ENCODE data around the gene ZNF565. TPM values are rescaled to one million over a fixed set of nuclear protein-coding genes. Genes with fewer than 3 reads are reported as not detected.
"Not testable (repeated sequence)": the region's sequence is repeated elsewhere in the genome, so short reads cannot be mapped to it uniquely, and the experiment has no call there.

Gene ZNF565
- polyA plus RNA-seq, 1 of the 3 experiments (the other 2 are of a cell fraction), result 1.5 TPM

DNA sequence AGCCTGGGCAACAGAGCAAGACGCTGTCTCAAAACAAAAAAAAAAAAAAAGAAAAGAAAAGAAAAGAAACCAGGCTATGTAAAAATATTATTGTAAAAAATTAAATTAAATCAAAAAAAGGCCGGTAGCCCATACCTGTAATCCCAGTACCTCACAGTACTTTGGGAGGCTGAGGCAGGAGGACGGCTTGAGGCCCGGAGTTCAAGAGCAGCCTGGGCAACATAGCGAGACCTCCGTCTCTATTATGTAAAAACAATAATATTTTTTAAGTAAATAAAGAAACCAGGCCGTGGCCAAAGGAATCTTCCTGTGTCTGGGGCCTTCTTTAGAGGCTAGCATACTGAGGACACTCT, 75.4 kb downstream of the ZNF565 start (continued):
- TF ChIP-seq REST (IDR thresholded peaks at IDR 0.05; ENCODE audit: low read depth, low read length), result no peak

- H3K36me3 ChIP-seq (replicated peaks in 1 of 2; ENCODE audit: control insufficient read depth in 1 of 2, insufficient read depth in 2 of 2, low read length in 1 of 2), result peaks cover 0 to 8% of the 10 kb centered on the region in 2 experiments
- peak overlapping the region; percentile 39; the same call in 1 of the 2 replicates for H3K4me2 ChIP-seq
- peak overlapping the region; percentile 44; the same call in 1 of the 2 replicates for H2AFZ ChIP-seq (ENCODE audit: low read depth)
- peaks cover 20% of the 10 kb centered on the region for H3K79me2 ChIP-seq (ENCODE audit: insufficient read depth)
- 0 out of 2 replicates have a peak overlapping the region, but pooled peaks have one; percentile 9 for H3K9ac ChIP-seq
- peak overlapping the region; percentile 23 to 26; a peak in 3 of 4 replicates for H3K27ac ChIP-seq (ENCODE audit: low read depth in 2 of 2, low read length in 1 of 2)
- H3F3A ChIP-seq (replicated peaks; ENCODE audit: insufficient read depth), result peaks cover 19% of the 10 kb centered on the region
- TF ChIP-seq FOSL2 (IDR thresholded peaks at IDR 0.05; ENCODE audit: borderline replicate concordance, low read depth) (peak; percentile 65), RXRA (IDR thresholded peaks at IDR 0.05; ENCODE audit: borderline replicate concordance, low read depth) (peak; percentile 87; the same call in 1 of the 2 replicates), JUND (IDR thresholded peaks at IDR 0.05) (peak; percentile 45; the same call in 1 of the 2 replicates), NFIC (IDR thresholded peaks at IDR 0.05; ENCODE audit: borderline replicate concordance) (peak; percentile 68), EZH2phosphoT487 (IDR thresholded peaks at IDR 0.05; ENCODE audit: borderline replicate concordance, low read depth) (no peak), POLR2AphosphoS5 (IDR thresholded peaks at IDR 0.05; ENCODE audit: low read depth, low read length) (peak; percentile 15; the same call in 1 of the 2 replicates), ELF1 (IDR thresholded peaks at IDR 0.05) (no peak)
- peaks cover 10% of the 10 kb centered on the region for H4K20me1 ChIP-seq (ENCODE audit: insufficient read depth)
- no peaks in the 10 kb centered on the region for H3K9me2 ChIP-seq
- no peak for DNase-seq
- H3K4me1 ChIP-seq (ENCODE audit: control insufficient read depth in 1 of 2, insufficient read depth in 2 of 2, low read depth in 1 of 2, low read length in 1 of 2), result peaks cover 14% of the 10 kb centered on the region in 2 experiments; a peak in 3 of 4 replicates
- H3K4me3 ChIP-seq (ENCODE audit: low read depth in 2 of 2, low read length in 1 of 2), result no peak overlapping the region
- POLR2A ChIA-PET, result interaction anchor here (1.3 kb wide), 1 partner anchor 9 kb away, joined by 4 read pairs; no protein-coding TSS in a partner anchor
- H3K9me3 ChIP-seq, result no peaks in the 10 kb centered on the region
- CTCF ChIA-PET, result interaction anchor here (2.0 kb wide), 1 partner anchor 9 kb away, joined by 26 read pairs; no protein-coding TSS in a partner anchor
- WGBS (ENCODE audit: low lambda C conversion rate), result 61% methylated on average over 12 of the region's 12 CpGs
- H3K27me3 ChIP-seq (ENCODE audit: insufficient read depth), result no peaks in the 10 kb centered on the region
These were observed 77.3 kb downstream of the ZNF565 start for GRCh38 chr19:36136964-36137686.

DNA sequence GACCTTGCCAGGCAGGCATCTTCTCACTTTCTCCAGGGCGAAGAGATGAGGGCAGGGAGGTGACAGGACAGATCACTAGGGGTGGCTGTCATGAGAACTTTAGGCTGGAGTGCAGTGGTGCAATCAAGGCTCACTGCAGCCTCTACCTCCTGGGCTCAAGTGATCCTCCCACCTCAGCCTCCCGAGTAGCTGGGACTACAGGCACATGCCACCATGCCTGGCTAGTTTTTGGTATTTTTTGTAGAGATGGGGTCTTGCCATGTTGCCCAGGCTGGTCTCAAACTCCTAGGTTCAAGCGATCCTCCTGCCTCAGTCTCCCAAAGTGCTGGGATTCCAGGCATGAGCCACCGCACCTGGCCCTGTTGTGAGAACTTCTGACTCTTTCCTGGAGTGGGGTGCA, 79.6 kb downstream of the ZNF565 start:
- H4K20me1 ChIP-seq (ENCODE audit: insufficient read depth); H3K27me3 ChIP-seq (ENCODE audit: insufficient read depth); H3K27ac ChIP-seq (ENCODE audit: low read depth in 2 of 2, low read length in 1 of 2); CTCF ChIA-PET; POLR2A ChIA-PET; H3K4me2 ChIP-seq; H3K4me1 ChIP-seq (ENCODE audit: control insufficient read depth in 1 of 2, insufficient read depth in 2 of 2, low read depth in 1 of 2, low read length in 1 of 2); DNase-seq; H3K9me2 ChIP-seq; H3K9me3 ChIP-seq; H3K9ac ChIP-seq; H3K36me3 ChIP-seq (replicated peaks in 1 of 2; ENCODE audit: control insufficient read depth in 1 of 2, insufficient read depth in 2 of 2, low read length in 1 of 2); H3K4me3 ChIP-seq (ENCODE audit: low read depth in 2 of 2, low read length in 1 of 2); H3K79me2 ChIP-seq (ENCODE audit: insufficient read depth); H2AFZ ChIP-seq (ENCODE audit: low read depth): not testable (repeated sequence)
- H3F3A ChIP-seq (replicated peaks; ENCODE audit: insufficient read depth), result peaks cover 21% of the 10 kb centered on the region
- WGBS (ENCODE audit: low lambda C conversion rate), result 93% methylated on average over 3 of the region's 4 CpGs

Small RNAs within 50 kb of the gene (small RNA-seq; reads per million reads assigned to genes)
- 0 reads per million in 7 experiments for gene RF00019

Other genes starting within 250 kb of the ZNF565 start
- 22.5 and 25.3 TPM in 2 replicates for gene SDHAF1, start 219.5 kb downstream of the ZNF565 start, polyA plus RNA-seq (2012; rRNA removed)
- gene SYNE4, start 205.9 kb downstream of the ZNF565 start, polyA plus RNA-seq (2012; rRNA removed), result 0.48 and 0.58 TPM in 2 replicates
- gene ALKBH6, start 200.5 kb downstream of the ZNF565 start, polyA plus RNA-seq (2012; rRNA removed), result 29.9 and 30.7 TPM in 2 replicates
- gene CLIP3, start 181.8 kb downstream of the ZNF565 start, polyA plus RNA-seq (2012; rRNA removed), result 7.1 and 13.1 TPM in 2 replicates
- gene THAP8, start 160.4 kb downstream of the ZNF565 start, polyA plus RNA-seq (2012; rRNA removed), result 6.2 and 6.3 TPM in 2 replicates
- gene WDR62, start 159.8 kb downstream of the ZNF565 start, polyA plus RNA-seq (2012; rRNA removed), result 5.0 and 5.3 TPM in 2 replicates
- gene OVOL3, start 103.5 kb downstream of the ZNF565 start, polyA plus RNA-seq (2012; rRNA removed), result 0.18 TPM in 1 of 2 replicates, not detected in the other
- 54.8 and 140 TPM in 2 replicates for gene POLR2I, start 99.8 kb downstream of the ZNF565 start, polyA plus RNA-seq (2012; rRNA removed)
- gene TBCB, start 99.2 kb downstream of the ZNF565 start, polyA plus RNA-seq (2012; rRNA removed), result 566 and 712 TPM in 2 replicates
- gene CAPNS1, start 74.6 kb downstream of the ZNF565 start, polyA plus RNA-seq (2012; rRNA removed), result 999 and 1,027 TPM in 2 replicates
- gene COX7A1, start 62.2 kb downstream of the ZNF565 start, polyA plus RNA-seq (2012; rRNA removed), result not detected in 2 replicates
- 25.4 and 35.8 TPM in 2 replicates for gene ZNF146, start 441 bp upstream of the ZNF565 start, polyA plus RNA-seq (2012; rRNA removed)
- gene ZFP14, start 164.5 kb upstream of the ZNF565 start, polyA plus RNA-seq (2012; rRNA removed), result 1.1 and 2.5 TPM in 2 replicates
- 2.1 and 2.8 TPM in 2 replicates for gene ZFP82, start 204.0 kb upstream of the ZNF565 start, polyA plus RNA-seq (2012; rRNA removed)